HG03460 (cell line): ENCODE results near the gene CFAP141.
A peak's percentile ranks its signal among the peaks of the same experiment; 100 is the strongest.
"Not testable (repeated sequence)": the region's sequence is repeated elsewhere in the genome, so short reads cannot be mapped to it uniquely, and the experiment has no call there.

Source experiments
- ATAC-seq: cut with Tn5 transposase; IDR thresholded peaks from one replicate; pipeline ENCODE4 v1.9.1; 2021; ENCODE audit not compliant: unreplicated experiment

CFAP141 gene

DNA sequence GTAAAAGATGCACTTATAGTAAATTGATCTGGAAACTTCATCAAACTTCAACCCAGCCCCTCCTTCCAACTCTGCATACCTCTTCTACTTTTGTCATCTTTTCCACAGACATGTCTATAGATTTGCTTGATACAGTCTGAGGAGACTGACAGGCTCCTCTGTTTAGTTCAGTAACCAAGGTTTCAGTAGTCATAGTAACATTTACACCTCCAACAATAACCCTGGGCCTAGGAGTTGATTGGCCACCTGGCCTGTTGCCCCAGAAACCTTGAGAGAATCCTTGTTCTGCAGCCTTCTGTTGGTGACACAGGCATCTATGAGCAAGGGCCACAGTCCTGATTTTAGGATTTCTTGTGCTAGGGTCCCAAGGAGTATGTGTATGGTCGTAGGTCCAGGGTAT lies at the start of gene CFAP141:
TSS of gene CFAP141 (minus strand) at position 138 of the 400 bp plus-strand sequence. CDS start at position 112, 26 bp downstream.
- no peak for ATAC-seq

DNA sequence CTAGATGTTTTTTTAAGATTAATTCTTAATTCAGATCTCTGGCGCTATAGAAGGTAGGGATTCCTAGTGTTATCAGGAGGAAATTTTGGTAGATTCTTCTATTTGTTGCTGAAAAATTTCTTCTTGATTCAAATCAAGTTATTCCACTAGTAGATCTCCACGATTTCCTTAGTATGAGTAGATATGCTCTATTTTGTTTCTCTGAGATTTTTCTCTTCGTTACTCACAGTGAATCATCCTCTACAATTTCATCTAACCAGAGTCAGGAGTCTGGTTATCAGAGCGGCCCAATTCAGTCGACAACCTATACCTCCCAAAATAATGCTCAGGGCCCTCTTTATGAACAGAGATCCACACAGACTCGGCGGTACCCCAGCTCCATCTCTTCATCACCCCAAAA lies 47.5 kb upstream of the CFAP141 start:
- no peak for ATAC-seq

DNA sequence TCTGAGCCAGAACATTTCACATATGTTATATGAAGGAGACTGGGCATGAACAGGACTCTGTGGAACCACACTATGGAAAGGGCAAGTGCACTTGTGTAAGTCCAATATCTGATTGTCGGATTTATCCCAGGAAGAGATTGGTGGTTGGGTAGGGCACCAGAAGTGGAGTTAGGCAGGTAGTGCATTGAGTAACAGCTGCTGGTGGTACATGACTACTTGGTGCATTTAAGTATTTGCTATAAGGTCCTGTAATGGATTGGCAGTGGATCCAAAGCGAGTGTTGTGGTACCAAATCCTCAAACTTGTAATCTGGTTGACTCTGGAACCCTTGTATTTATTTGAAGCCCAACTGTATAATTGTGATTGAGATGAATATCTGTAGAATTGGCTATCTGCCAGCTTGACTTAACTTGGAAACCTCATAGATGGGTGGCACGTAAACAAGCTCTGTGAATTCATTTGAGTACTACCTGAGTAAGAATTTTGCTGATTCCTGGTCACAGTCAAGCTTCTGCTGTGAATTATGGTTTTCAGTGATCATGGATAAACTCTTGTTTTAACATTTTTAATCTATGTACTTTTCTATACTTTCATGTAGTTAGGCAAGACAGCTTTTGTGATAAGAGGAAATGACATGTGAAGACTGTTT lies 35.7 kb upstream of the CFAP141 start:
- ATAC-seq = no peak

GRCh38 chr1:154240294-154240833 lies 34.2 kb upstream of the CFAP141 start:
- ATAC-seq = no peak

DNA sequence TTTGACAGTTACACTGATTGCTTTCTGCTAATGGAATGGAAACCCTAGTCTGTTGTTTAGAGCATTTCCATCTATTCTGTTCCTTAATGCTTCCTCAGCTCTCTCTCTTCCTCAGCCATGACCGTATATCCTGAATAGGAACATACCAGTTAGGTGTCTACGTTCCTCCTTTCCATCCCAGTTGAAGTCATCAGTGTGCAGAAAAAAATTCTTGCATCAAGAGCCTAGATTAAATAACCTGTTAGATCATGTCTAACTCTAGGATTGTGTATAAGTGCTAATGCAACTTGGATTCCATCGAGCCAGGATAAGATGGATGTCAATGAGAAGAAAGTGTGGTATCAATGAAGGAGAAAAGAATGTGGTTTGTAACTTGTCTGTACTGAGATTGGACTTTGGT lies 33.4 kb upstream of the CFAP141 start:
- ATAC-seq = no peak

DNA sequence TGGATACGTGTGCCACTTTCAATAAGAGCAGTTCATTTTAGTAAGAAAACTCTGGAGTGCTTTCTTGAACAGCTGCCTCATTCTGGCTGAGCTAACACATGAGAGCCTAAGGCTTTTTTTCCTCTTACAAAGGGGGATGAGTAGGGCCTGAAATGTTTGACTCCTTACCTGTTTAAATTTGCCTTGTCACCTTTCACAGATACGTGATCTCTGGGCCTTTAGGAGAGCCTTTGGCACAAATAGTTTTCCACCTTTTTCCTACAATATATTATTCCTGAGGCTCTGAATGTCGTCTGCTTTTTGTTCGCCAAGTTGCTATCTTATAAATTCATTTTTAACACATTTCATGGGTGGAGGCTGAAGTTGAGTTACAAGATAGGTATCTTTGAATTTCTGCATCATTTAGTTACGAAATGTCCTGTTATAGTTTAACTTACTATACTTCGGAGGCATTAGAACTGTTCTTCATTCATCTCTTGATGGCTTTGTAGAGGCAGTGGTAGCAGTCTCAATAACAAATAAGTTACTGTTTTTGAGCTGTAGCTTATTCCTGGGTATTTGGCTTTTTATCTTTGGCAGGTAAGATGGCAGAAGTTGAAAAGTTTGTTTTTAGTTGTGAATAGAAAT lies 31.9 kb upstream of the CFAP141 start:
- ATAC-seq = no peak

DNA sequence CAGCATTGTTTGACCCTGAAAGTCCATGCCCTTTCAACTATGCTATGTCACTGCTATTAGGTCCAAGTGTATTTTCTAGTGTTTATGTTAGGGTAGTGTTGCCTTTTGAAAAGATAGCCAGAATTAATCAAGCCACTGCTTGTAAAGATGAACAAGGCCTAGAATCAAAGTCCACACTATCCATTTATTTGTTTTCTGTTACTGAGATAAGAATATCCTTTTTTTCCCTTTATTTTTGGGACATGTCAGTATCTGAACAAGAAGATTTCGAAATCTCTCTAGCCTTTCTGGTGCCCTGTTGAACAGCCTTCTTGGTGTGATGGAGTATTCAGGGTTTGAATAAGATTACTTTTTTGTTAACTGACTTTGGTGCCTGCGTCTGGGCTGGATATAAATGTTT lies 31.3 kb upstream of the CFAP141 start:
- ATAC-seq = no peak

DNA sequence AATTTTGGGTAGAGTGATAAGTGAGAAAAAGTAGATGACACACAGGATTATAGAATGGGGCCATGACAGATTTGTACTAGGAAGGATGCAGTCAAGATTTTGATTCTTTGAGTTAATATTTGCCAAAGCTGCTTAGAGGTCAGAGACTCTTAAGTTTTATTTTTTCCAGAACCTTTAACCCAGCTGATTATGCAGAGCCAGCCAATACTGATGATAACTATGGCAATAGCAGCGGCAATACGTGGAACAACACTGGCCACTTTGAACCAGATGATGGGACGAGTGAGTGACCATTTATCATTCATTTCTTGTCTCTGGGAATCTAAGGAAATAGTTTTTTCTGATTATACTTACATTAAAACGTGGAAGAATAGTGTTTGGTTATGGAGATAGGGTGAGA lies 30.7 kb upstream of the CFAP141 start:
- ATAC-seq = no peak

DNA sequence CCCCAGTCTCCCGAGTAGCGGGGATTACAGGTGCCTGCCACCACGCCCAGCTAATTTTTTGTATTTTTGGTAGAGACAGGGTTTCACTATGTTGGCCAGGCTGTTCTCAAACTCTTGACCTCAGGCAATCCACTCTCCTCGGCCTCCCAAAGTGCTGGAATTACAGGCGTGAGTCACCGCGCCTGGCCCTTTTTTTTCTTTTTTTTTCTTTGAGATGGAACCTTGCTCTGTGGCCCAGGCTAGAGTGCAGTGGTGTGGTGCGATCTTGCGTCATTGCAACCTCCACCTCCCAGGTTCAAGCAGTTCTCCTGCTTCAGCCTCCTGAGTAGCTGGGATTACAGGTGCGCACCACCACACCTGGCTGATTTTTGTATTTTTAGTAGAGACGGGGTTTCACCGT lies 27.0 kb upstream of the CFAP141 start:
- not testable (repeated sequence) for ATAC-seq

DNA sequence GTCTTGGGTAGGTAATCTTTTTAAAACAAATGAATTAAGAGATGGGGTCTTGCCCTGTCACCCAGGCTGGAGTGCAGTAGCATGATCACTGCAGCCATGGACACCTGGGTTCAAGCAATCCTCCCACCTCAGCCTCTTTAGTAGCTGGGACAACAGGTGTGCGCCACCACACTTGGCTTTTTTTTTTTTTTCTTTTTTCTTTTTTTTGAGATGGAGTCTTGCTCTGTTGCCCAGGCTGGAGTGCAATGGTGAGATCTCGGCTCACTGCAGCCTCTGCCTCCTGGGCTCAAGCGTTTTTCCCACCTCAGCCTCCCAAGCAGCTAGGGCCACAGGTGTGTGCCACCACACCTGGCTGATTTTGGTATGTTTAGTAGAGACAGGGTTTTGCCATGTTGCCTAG lies 25.0 kb upstream of the CFAP141 start:
- ATAC-seq = not testable (repeated sequence)

DNA sequence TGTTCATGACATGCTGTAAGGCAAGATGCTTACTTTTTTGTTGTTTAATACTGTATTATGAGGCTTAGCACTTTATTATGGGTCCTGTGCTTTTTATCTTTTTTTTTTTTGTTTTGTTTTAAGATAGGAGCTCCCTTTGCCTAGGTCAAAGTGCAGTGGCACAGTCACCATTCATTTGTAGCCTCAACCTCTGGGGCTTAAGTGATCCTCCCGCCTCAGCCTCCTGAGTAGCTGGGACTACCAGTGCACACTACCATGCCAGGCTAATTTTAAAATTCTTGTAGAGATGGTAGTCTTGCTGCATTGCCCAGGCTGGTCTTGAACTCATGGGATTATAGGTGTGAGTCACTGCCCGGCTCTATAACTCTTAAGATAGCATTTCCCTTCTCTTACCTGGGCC lies 19.2 kb upstream of the CFAP141 start:
- ATAC-seq = no peak

DNA sequence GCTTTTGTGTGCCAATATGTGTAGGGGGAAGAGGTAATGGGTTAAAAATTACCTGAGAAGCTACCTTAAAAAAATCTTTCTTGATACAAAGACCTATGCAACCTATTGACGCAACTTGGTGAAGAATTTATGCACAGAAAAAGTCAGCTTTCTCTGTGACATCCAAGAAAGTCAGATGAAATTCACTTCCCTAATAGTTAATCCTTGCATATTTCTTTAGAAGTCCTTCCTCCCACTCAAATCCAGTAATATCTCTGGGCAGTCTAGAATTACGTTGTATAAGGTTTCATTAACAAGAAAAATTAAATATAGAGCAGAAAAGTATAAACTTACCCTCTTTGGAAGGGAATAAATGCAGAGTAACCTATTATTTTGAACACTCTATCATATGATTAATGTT lies 17.5 kb upstream of the CFAP141 start:
- no peak for ATAC-seq

- no peak for ATAC-seq
Measured at GRCh38 chr1:154222918-154223317, 16.8 kb upstream of the CFAP141 start.

DNA sequence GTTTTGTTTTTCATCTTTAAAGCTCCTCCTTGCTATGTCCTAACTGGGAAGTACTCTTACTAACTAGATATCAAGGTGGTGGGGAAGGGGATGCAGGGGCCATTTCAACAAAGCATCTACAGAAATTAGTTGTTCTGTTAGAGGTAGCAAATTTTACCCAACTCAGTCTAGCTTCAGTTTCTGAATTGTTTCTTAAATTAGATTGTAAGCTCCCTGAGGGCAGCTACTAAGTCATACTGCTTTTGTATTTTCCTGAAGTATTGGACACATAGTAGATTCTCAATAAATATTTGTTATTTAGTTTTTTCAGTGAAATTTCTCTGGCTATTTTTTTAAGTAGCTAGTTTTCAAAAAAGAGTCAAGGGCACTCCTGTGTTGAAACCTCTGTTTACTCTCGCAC lies 16.4 kb upstream of the CFAP141 start:
- ATAC-seq = no peak

DNA sequence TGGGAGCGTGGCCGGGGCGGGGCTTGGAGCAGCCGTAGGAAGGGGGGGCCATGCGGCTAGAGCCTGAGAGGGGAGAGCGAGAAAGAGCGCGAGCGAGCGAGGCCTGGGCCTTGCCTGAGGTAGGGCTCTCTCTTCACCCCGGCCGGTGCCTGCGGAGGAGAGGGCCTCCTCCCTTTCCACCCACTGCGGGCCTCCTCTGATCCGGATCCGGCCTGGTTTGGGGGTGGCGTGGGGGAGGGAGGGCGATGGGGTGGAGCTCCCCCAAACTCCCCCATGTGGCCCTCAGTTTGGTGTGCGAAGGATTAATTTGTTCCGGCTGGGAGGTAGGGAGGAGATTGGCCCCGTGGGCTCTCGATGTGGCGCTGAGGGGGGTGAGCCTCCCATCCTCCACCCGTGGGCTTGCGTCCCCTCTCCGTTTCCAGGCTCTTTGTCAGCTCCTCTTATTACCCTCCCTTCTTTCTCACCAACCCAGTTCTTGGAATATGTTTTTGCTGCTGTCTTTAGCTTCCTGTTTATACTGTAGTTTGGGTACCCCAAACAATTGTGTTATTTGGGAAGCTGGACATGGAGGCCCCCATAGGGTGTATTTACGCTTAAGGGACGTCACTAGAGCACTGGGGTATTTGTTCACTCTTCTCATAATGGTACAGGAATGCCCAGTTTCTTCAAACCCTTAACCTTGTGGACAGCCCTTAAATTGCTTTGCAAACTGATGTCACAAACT lies 15.3 kb upstream of the CFAP141 start:
- ATAC-seq = peak; percentile 8

GRCh38 chr1:154220970-154221277 lies 14.8 kb upstream of the CFAP141 start:
- ATAC-seq = no peak

GRCh38 chr1:154220071-154220969 lies 14.2 kb upstream of the CFAP141 start, which contains the start of gene UBAP2L:
Gene UBAP2L, plus strand, starts transcription at chr1:154220955. Its CDS starts 4,169 bp downstream, at chr1:154225124.
- ATAC-seq = peak; percentile 91

GRCh38 chr1:154219541-154219940 lies 13.4 kb upstream of the CFAP141 start:
- ATAC-seq = no peak

GRCh38 chr1:154218545-154218944 lies 12.4 kb upstream of the CFAP141 start:
- ATAC-seq = no peak

- ATAC-seq = no peak
Measured at GRCh38 chr1:154213274-154213673, 7.1 kb upstream of the CFAP141 start.

DNA sequence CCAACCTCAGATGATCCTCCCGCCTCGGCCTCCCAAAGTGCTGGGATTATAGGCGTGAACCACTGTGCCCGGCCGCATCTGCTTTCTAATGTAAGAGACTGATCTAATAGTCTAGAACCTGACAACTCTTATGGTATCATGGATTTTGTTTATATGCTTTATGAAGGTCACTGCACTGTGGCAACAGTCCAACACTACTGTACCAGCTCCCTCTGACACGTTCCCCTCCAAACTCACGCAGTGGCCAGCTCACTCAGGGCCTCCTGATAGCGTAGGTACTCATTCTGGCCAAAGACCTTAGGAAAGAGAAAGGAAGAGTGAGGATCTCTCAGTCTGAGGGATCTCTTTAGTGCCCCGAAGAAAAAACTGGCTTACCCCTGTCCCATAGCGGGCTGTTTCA lies 6.0 kb upstream of the CFAP141 start:
- ATAC-seq = no peak
